Left lung (tissue), 10 donors: ENCODE measurements around the gene ZNF362. TPM values are rescaled to one million over a fixed set of nuclear protein-coding genes. Genes with fewer than 3 reads are reported as not detected.
A peak's percentile ranks its signal among the peaks of the same experiment; 100 is the strongest.

Experiments
- ATAC-seq: fragments of 200-7000 bp; cut with Tn5 transposase; one replicate; pipeline ENCODE4 v1.9.1; 2020; ENCODE audit warnings: moderate library complexity
- DNase-seq, 4 donors: peaks; one replicate each; pipeline ENCODE4 v3.0.0-alpha.2; 2013 to 2020
- H3K27ac ChIP-seq, 2 donors: fragments of 200-600 bp; sonication (generic) in 1 of 2; one replicate each; pipeline versions ENCODE4 v1.5.0 to v1.8.0; 2020 to 2021
- H3K27me3 ChIP-seq, 2 donors: fragments of 200-600 bp; sonication (generic) in 1 of 2; one replicate each; pipeline versions ENCODE4 v1.5.0 to v1.8.0; 2020 to 2021
- H3K36me3 ChIP-seq, 2 donors: fragments of 200-600 bp; sonication (generic) in 1 of 2; one replicate each; pipeline versions ENCODE4 v1.5.0 to v1.8.0; 2020 to 2021
- H3K4me1 ChIP-seq, 2 donors: fragments of 200-600 bp; one replicate each; pipeline ENCODE4 v1.8.0; 2021
- H3K4me3 ChIP-seq, 2 donors: fragments of 200-600 bp; sonication (generic) in 1 of 2; one replicate each; pipeline versions ENCODE4 v1.5.0 to v1.8.0; 2020 to 2021; ENCODE audit warnings: mild to moderate bottlenecking in 1 of 2
- H3K9me3 ChIP-seq, 2 donors: fragments of 200-600 bp; sonication (generic) in 1 of 2; one replicate each; pipeline versions ENCODE4 v1.5.0 to v1.8.0; 2020 to 2021
- intact Hi-C, 2 donors: fragments of 100-400 bp; cut with DNase I; formaldehyde crosslinking; loops; one replicate each; pipeline versions ENCODE4 v1.11.2 to v1.14.2; 2022
- polyA plus RNA-seq, 6 donors: library from polyadenylated mRNA; unstranded; fragments of 120-200 nt; gene quantifications; one replicate each; pipeline ENCODE4 v1.2.1, GENCODE V29; 2013; ENCODE audit not compliant: insufficient read length in 6 of 6
- total RNA-seq, 2 donors: library from RNA; stranded (reverse); fragmentation: NEBNext Ultra II Directional; extraction: Animal tissue kit (Norgen Biotek cat#: 25700); gene quantifications; one replicate each; pipeline ENCODE4 v1.2.1, GENCODE V29; 2021
- TF ChIP-seq, protein P1 (sequence below), 2 donors: fragments of 200-600 bp; sonication (generic) in 1 of 2; IDR thresholded peaks; one replicate each; pipeline versions ENCODE4 v1.5.0 to v1.8.0; 2021; ENCODE audit warnings: antibody characterized with exemption in 2 of 2
- donor health status: DM: no; HTN: yes; CAD: no.
- donor health status: DM: no; HTN: no; CAD: no.

Gene ZNF362
- total and polyA plus RNA-seq, 8 donors, result 25.9 to 60.0 (median 52.0) TPM

DNA sequence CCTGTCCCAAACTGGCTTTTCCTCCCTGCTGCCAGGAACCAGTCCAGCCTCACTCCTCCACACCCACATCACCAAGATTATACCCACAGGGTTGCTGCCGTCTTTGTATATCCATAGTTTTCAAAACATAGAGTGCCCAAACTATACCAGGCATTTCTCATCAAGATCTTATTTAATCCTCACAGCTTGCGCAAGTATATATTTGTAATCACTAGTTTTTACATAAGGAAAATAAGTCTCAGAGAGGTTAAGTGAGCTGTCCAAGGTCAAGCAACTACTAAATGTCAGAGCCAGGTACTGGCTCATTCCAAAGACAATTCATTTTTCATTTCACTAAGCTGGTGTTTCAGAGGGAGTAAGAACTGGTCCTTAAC is 34.9 kb upstream of the ZNF362 start:
- TF ChIP-seq, protein P1, sequence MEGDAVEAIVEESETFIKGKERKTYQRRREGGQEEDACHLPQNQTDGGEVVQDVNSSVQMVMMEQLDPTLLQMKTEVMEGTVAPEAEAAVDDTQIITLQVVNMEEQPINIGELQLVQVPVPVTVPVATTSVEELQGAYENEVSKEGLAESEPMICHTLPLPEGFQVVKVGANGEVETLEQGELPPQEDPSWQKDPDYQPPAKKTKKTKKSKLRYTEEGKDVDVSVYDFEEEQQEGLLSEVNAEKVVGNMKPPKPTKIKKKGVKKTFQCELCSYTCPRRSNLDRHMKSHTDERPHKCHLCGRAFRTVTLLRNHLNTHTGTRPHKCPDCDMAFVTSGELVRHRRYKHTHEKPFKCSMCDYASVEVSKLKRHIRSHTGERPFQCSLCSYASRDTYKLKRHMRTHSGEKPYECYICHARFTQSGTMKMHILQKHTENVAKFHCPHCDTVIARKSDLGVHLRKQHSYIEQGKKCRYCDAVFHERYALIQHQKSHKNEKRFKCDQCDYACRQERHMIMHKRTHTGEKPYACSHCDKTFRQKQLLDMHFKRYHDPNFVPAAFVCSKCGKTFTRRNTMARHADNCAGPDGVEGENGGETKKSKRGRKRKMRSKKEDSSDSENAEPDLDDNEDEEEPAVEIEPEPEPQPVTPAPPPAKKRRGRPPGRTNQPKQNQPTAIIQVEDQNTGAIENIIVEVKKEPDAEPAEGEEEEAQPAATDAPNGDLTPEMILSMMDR (IDR thresholded peaks at IDR 0.05), result no peak
- no peaks in the 10 kb centered on the region for H3K27me3 ChIP-seq
- H3K9me3 ChIP-seq, result peaks cover 0 to 14% of the 10 kb centered on the region in 2 donors
- no peak for DNase-seq
- no peaks in the 10 kb centered on the region for H3K4me1 ChIP-seq
- peak; percentile 9 for ATAC-seq
- no peak overlapping the region for H3K27ac ChIP-seq
- no peak overlapping the region for H3K4me3 ChIP-seq
- H3K36me3 ChIP-seq, result no peaks in the 10 kb centered on the region
- intact Hi-C loops, result loop anchor here in 1 of 2 donors (10.0 kb wide), 1 partner anchor 143 kb away; no protein-coding TSS in a partner anchor

DNA sequence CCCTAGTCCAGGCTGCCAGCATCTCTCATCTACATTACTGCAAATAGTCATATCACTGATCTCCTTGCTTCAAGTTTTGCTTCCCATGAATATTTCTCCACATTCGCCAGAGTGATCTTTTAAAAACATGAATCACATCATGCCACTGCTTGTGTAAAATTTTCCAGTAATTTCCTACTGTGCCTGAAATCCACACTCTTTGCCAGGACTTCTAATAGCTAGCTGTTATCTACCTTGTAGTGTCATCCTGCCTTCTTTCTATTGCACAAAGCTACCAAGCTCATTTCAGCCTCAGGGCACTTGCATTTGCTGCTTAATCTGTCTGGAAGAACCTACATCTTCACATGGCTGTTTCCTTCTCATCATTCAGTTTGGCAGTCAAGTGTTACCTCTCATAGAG is 33.9 kb upstream of the ZNF362 start:
- no peaks in the 10 kb centered on the region for H3K36me3 ChIP-seq
- no peak for DNase-seq
- peaks cover 0 to 14% of the 10 kb centered on the region in 2 donors for H3K9me3 ChIP-seq
- intact Hi-C loops, result loop anchor here in 1 of 2 donors (10.0 kb wide), 1 partner anchor 142 kb away; no protein-coding TSS in a partner anchor
- TF ChIP-seq, protein P1 (IDR thresholded peaks at IDR 0.05), result no peak
- H3K27me3 ChIP-seq, result no peaks in the 10 kb centered on the region
- no peak overlapping the region for H3K4me3 ChIP-seq
- H3K27ac ChIP-seq, result no peak overlapping the region
- H3K4me1 ChIP-seq, result no peaks in the 10 kb centered on the region
- ATAC-seq, result no peak

DNA sequence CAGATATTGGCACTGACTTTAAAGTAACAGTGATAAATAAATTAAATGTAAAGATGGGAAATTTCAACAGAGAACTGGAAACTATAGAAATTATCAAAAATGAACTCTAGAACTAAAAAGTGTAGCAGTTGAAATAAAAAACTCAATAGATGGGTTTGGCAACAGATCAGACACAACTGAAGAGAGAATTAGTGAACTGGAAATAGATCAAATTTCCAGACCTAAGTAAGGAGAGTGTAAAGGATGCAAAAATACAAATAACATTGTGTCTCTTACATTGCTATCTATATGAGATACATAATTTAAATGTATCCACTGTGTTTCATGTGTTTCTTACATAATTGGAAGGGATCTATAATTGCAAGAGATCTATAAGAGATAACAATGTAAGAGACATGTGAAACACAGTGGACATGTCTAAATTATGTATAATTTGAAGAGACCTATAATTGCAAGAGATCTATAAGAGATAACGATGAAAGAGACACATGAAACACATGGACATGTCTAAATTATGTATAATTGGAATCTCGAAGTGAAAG is 32.1 kb upstream of the ZNF362 start:
- Histone ChIP-seq H3K36me3 (no peaks in the 10 kb centered on the region), H3K4me1 (no peaks in the 10 kb centered on the region), H3K4me3 (no peak overlapping the region), H3K27ac (no peak overlapping the region), H3K27me3 (no peaks in the 10 kb centered on the region), H3K9me3 (peaks cover 0 to 14% of the 10 kb centered on the region in 2 donors)
- DNase-seq (no peak), ATAC-seq (no peak)
- intact Hi-C loops, result loop anchor here in 1 of 2 donors (10.0 kb wide), 1 partner anchor 141 kb away; no protein-coding TSS in a partner anchor
- TF ChIP-seq, protein P1 (IDR thresholded peaks at IDR 0.05), result no peak

DNA sequence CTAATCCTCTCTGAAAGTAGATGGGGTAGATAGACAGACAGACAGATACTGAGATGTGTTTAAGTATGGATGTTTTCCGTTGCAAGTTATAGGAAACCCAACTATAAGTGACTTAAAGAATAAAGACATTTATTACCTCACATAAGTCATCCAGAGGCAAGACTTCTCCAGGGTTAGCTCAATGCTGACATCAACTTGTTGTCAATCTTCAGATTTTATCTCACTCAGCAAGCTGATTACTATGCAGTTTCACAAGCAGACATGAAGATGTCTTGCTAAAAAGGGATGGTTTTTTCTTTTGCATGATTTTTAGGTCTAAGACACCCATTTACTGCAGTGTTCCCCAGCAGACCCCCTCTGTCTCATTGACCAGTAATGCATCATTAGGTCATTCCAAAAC is 30.7 kb upstream of the ZNF362 start:
- intact Hi-C loops, result loop anchor here in 1 of 2 donors (10.0 kb wide), 1 partner anchor 139 kb away; no protein-coding TSS in a partner anchor
- no peak for DNase-seq
- H3K27ac ChIP-seq, result no peak overlapping the region
- H3K4me1 ChIP-seq, result no peaks in the 10 kb centered on the region
- H3K9me3 ChIP-seq, result peaks cover 0 to 14% of the 10 kb centered on the region in 2 donors
- no peaks in the 10 kb centered on the region for H3K27me3 ChIP-seq
- TF ChIP-seq, protein P1 (IDR thresholded peaks at IDR 0.05), result no peak
- H3K4me3 ChIP-seq, result no peak overlapping the region
- no peak for ATAC-seq
- no peaks in the 10 kb centered on the region for H3K36me3 ChIP-seq

DNA sequence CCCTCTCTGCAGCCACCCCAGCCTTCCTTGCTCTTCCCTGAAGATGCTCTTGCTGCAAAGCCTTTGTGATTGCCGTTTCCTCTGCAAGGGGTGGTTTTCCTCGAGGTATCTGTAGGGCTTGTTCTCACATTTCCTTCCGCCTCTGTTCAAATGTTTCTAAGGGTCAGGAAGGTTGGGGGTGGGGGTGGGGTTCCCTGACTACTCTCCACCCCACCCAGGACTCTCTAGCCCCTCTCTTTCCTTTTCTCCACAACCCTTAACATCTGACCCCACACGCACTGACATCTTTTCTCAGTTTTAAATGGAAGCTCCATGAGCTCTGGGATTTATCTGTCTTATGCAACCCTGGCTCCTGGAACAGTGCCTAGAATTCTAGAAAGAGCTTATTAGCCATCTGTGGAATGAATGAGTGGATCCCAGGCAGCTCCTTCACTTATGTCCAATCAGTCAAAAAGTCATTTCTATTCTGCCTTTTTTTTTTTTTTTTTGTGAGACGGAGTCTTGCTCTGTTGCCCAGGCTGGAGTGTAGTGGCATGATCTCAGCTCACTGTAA is 27.3 kb upstream of the ZNF362 start:
- no peak overlapping the region for H3K27ac ChIP-seq

More for the DNA sequence above, 27.3 kb upstream of the ZNF362 start:
- Histone ChIP-seq H3K4me3 (no peak overlapping the region), H3K36me3 (no peaks in the 10 kb centered on the region), H3K9me3 (peaks cover 0 to 5% of the 10 kb centered on the region in 2 donors), H3K4me1 (peaks cover 0 to 3% of the 10 kb centered on the region in 2 donors), H3K27me3 (no peaks in the 10 kb centered on the region)
- TF ChIP-seq, protein P1 (IDR thresholded peaks at IDR 0.05), result no peak
- DNase-seq (peak in 2 of 4 donors; percentile 62 to 82), ATAC-seq (peak; percentile 70)
- intact Hi-C loops, result loop anchor here in 1 of 2 donors (10.0 kb wide), 1 partner anchor 136 kb away; no protein-coding TSS in a partner anchor
